Glomerular endothelial cell (primary cell): ENCODE results near the gene DNAH1. TPM values are rescaled to one million over a fixed set of nuclear protein-coding genes. Genes with fewer than 3 reads are reported as not detected.

Experiments used
- DNase-seq: peaks from one replicate; pipeline ENCODE4 v3.0.0-alpha.2; 2011; ENCODE audit warnings: low read depth, low spot score; ENCODE audit errors: extremely low read depth
- total RNA-seq: library from RNA; depleted of rRNA; stranded (reverse); fragments of >200 nt; gene quantifications from 2 replicates; pipeline ENCODE4 v1.2.3, GENCODE V29; 2015

The DNAH1 gene
- total RNA-seq, 1 donor from 2014 or later: 9.9 TPM

- DNase-seq: no peak
Observed at GRCh38 chr3:52431459-52432223, 115.5 kb downstream of the DNAH1 start.

- DNase-seq: no peak
Observed at GRCh38 chr3:52432225-52432624, 116.1 kb downstream of the DNAH1 start.

GRCh38 chr3:52432691-52433141 lies 116.6 kb downstream of the DNAH1 start:
- no peak for DNase-seq

GRCh38 chr3:52433328-52433995 lies 117.3 kb downstream of the DNAH1 start:
- no peak for DNase-seq

GRCh38 chr3:52433996-52434479 lies 117.9 kb downstream of the DNAH1 start:
- DNase-seq: no peak

- DNase-seq: no peak
Observed at GRCh38 chr3:52434491-52435115, 118.5 kb downstream of the DNAH1 start.

- DNase-seq: no peak
Observed at GRCh38 chr3:52435246-52436101, 119.4 kb downstream of the DNAH1 start.

GRCh38 chr3:52436500-52437149 lies 120.5 kb downstream of the DNAH1 start:
- no peak for DNase-seq

- DNase-seq: no peak
Observed at GRCh38 chr3:52437326-52438103, 121.4 kb downstream of the DNAH1 start.

GRCh38 chr3:52438104-52438376 lies 121.9 kb downstream of the DNAH1 start:
- DNase-seq: no peak

- no peak for DNase-seq
Observed at GRCh38 chr3:52438579-52439425, 122.7 kb downstream of the DNAH1 start.

GRCh38 chr3:52439426-52440248 lies 123.5 kb downstream of the DNAH1 start:
- DNase-seq: no peak

GRCh38 chr3:52440249-52440551 lies 124.1 kb downstream of the DNAH1 start:
- no peak for DNase-seq

GRCh38 chr3:52440671-52441070 lies 124.6 kb downstream of the DNAH1 start:
- no peak for DNase-seq

- DNase-seq: no peak
Observed at GRCh38 chr3:52441091-52441771, 125.1 kb downstream of the DNAH1 start.

GRCh38 chr3:52441772-52442332 lies 125.7 kb downstream of the DNAH1 start:
- no peak for DNase-seq
